Cortex of kidney (tissue), 1 donor: ENCODE measurements around the gene OR5AK2.
"Not testable (repeated sequence)": the region's sequence is repeated elsewhere in the genome, so short reads cannot be mapped to it uniquely, and the experiment has no call there.

ENCODE experiments used
- DNase-seq: peaks from one replicate; lab custom pipeline; 2025; lab: John Stamatoyannopoulos, UW

The OR5AK2 gene, protein sequence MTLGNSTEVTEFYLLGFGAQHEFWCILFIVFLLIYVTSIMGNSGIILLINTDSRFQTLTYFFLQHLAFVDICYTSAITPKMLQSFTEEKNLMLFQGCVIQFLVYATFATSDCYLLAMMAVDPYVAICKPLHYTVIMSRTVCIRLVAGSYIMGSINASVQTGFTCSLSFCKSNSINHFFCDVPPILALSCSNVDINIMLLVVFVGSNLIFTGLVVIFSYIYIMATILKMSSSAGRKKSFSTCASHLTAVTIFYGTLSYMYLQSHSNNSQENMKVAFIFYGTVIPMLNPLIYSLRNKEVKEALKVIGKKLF

GRCh38 chr11:56988614-56989013 is at the start of gene OR5AK2:
Gene OR5AK2, plus strand, starts transcription at chr11:56988914. Its CDS starts 0 bp downstream, at chr11:56988914.
- DNase-seq: no peak

DNA sequence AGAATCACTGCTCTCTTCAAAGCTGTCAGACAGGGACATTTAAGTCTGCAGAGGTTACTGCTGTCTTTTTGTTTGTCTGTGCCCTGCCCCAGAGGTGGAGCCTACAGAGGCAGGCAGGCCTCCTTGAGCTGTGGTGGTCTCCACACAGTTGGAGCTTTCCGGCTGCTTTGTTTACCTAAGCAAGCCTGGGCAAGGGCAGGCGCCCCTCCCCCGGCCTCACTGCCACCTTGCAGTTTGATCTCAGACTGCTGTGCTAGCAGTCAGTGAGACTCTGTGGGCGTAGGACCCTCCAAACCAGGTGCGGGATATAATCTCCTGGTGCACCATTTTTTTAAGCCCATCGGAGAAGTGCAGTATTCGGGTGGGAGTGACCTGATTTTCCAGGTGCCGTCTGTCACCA is 43.2 kb upstream of the OR5AK2 start:
- DNase-seq: not testable (repeated sequence)

DNA sequence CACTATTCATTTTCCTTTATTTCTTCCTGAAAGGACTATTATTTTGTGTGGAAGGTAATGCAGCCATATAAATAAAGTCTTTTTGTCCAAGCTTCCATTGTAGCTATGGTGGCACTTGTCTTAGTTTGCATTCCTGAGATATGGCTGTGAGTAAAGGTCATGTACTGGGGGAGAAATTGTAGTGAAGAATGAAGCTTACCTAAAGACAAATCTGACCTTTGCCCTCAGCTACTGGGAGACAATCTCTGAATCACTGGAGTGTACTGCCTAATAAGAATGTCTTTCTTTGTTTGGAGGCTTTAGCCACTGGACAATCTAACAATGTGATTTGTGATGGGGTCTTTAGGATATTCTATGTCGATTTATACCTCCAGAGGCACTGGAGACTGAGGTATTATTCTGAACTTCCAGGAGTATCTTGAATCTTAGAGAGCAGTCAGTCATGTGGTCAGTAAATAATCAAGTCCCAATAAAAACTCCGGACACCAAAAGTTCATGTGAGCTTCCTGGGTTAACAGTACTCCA is 39.7 kb upstream of the OR5AK2 start:
- no peak for DNase-seq

- no peak for DNase-seq
These were observed 38.2 kb upstream of the OR5AK2 start for GRCh38 chr11:56950510-56950909.

GRCh38 chr11:56953907-56954306 is 34.8 kb upstream of the OR5AK2 start:
- not testable (repeated sequence) for DNase-seq

DNA sequence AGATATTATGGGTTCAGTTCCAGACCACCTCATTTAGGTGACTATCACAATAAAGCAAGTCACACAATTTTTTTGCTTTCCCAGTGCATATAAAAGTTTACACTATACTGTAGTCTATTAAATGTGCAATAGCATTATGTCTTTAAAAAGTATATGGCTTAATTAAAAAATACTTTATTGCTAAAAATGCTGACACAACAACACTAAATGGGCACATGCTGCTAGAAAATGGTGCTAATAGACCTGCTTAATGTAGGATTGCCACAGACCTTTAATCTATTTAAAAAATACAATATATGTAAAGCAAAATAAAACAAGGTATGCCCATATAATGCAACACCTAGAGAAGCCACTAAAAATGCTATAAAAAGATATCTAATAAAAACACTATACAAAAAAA is 27.1 kb upstream of the OR5AK2 start:
- DNase-seq: no peak

DNA sequence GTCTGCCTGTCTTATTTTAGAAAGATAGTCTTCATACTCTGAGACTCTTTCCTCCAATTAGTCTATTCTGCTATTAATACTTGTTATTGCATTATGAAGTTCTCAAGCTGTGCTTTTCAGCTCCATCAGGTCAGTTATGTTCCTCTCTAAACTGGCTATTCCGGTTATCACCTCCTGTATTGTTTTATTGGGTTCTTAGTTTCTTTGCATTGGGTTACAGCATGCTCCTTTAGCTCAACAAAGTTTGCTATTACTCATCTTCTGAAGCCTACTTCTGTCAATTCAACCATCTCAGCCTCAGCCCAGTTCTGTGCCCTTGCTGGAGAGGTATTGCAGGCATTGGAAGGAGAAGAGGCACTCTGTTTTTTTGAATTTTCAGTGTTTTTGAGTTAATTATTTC is 21.0 kb upstream of the OR5AK2 start:
- no peak for DNase-seq

- no peak for DNase-seq
These were observed 20.2 kb upstream of the OR5AK2 start for GRCh38 chr11:56968524-56968923.

GRCh38 chr11:56977314-56977713 is 11.4 kb upstream of the OR5AK2 start:
- DNase-seq: no peak

DNA sequence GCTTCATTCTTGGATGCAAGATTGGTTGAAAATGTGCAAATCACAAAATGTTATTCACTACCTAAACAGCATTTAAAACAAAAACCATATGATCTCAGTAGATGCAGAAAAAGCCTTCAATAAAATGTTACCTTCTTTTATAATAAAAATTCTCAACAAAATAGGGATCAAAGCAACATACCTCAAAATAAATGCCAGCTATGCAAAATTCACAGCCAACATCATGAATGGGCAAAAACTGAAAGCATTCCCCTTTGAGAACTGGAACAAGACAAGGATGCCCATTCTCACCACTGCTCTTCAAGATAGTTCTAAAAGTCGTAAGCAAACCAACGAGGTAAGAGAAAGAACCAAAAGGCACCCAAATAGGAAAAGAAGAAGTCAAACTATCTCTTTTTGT is 2.0 kb downstream of the OR5AK2 start:
- DNase-seq: no peak

- DNase-seq: no peak
These were observed 5.8 kb downstream of the OR5AK2 start for GRCh38 chr11:56994532-56994931.

DNA sequence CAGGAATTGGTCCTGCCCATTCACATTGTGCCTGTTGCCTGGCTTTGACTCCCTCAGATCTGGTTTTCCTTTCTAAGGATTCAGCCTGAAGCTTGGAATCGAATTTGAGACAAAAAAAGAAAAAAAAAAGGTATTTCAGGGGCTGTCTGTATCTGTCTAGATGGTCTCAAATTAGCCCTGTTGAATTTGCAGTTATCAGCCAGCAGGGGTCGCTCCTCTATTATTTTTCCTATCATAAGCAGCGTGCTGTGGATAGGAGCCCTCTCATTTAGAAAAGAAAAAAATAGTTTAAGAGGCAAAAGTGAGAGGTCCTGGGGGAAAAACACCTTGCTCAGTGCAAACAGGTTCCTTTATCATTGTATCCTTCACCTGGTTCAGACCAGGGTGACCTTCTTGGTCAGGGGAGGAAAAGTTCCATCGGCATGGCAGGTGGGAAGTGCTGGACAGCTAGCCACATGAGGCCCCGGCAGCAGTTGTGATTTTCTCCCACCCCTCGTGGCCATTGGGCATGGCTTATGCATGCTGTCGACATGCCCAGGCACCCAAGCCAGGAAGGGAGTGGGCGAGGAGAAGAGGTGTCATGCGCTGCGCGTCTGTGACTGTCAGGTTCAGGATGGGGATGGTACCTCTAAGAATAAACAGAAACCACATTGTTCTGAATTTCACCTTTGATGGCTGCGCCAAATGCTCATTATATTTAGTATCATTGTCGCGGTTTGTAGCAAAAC is 13.1 kb downstream of the OR5AK2 start:
- no peak for DNase-seq

- no peak for DNase-seq
These were observed 19.7 kb downstream of the OR5AK2 start for GRCh38 chr11:57008373-57008772.

GRCh38 chr11:57015679-57016078 is 27.0 kb downstream of the OR5AK2 start:
- no peak for DNase-seq

DNA sequence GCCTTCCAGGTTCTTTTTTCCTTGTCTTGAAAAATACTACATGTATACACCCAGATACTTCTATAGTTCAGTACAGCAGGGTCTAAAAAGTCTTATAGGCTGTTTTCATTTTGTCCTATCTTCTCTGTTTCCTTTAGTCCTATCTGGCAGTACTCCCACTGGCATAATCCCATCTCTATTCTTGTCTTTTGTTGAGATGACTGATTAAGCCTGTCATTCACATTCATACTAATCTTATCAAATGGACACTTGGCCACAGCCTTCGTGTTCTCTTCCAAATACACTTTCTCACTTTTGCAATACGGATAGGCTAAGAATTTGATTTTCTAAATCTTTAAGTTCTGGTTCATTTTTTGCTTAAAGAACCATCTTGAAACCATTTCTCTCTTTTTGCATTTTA is 42.8 kb downstream of the OR5AK2 start:
- DNase-seq: no peak
